NCI-H2196 (cell line): ENCODE data around the gene BOK.

Experiments used
- DNase-seq: peaks from one replicate; lab custom pipeline; 2025; ENCODE audit not compliant: unreplicated experiment; lab: John Stamatoyannopoulos, UW

Gene BOK

GRCh38 chr2:241618829-241619228 lies 60.3 kb downstream of the BOK start:
- no peak for DNase-seq

GRCh38 chr2:241619597-241620418 lies 61.3 kb downstream of the BOK start:
- DNase-seq: no peak

DNA sequence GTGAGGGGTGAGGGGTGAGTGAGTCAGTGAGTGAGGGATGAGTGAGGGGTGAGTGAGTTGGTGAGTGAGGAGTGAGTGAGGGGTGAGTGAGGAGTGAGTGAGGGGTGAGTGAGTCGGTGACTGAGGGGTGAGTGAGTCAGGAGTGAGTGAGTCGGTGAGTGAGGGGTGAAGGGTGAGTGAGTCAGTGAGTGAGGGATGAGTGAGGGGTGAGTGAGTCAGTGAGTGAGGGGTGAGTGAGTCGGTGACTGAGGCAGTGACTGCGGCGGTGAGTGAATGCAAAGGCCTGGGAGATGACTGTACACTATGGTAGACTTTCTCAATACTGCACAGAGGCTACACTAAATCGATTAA lies 61.8 kb downstream of the BOK start:
- no peak for DNase-seq
